CD8-positive, alpha-beta memory T cell (primary cell): ENCODE measurements around the gene CCSER1. TPM values are rescaled to one million over a fixed set of nuclear protein-coding genes. Genes with fewer than 3 reads are reported as not detected.

ENCODE experiments used
- CTCF ChIA-PET: fragments of 350-600 bp; sonication (Branson Sonifier 250); formaldehyde crosslinking; loops from one replicate; lab custom pipeline; 2021; ENCODE audit warnings: antibody characterized with exemption; lab: Charles Lee
- POLR2A ChIA-PET: fragments of 350-600 bp; sonication (Branson Sonifier 250); formaldehyde crosslinking; loops from one replicate; lab custom pipeline; 2021; ENCODE audit warnings: antibody characterized with exemption; lab: Charles Lee
- DNase-seq, 5 donors: peaks; one replicate each; pipeline versions ENCODE4 v3.0.0 to v3.0.0-alpha.2; 2020 to 2022; ENCODE audit warnings: mixed read lengths in 1 of 5
- H3K27ac ChIP-seq: one replicate; pipeline ENCODE4 v1.7.0; 2013; ENCODE audit warnings: low read depth, mild to moderate bottlenecking, low read length, moderate library complexity
- H3K27me3 ChIP-seq: 2 replicates; pipeline ENCODE4 v1.7.0; 2013; ENCODE audit warnings: low read length, mild to moderate bottlenecking; ENCODE audit not compliant: insufficient read depth, poor library complexity, severe bottlenecking
- H3K36me3 ChIP-seq: 2 replicates; pipeline ENCODE4 v1.7.0; 2013; ENCODE audit warnings: mild to moderate bottlenecking, low read length, moderate library complexity; ENCODE audit not compliant: insufficient read depth
- H3K4me1 ChIP-seq: 2 replicates; pipeline ENCODE4 v1.7.0; 2013; ENCODE audit warnings: mild to moderate bottlenecking, low read length, moderate library complexity; ENCODE audit not compliant: insufficient read depth
- H3K4me3 ChIP-seq: 2 replicates; pipeline ENCODE4 v1.7.0; 2013; ENCODE audit warnings: mild to moderate bottlenecking, low read length
- H3K9me3 ChIP-seq: 2 replicates; pipeline ENCODE4 v1.7.0; 2013; ENCODE audit warnings: mild to moderate bottlenecking, low read length
- H3K27ac Mint-ChIP-seq, 8 donors: one replicate each; pipeline ENCODE4 v1.8.0; 2020 to 2021; ENCODE audit warnings: mixed read lengths in 8 of 8, mild to moderate bottlenecking in 6 of 8, inconsistent platforms in 3 of 8, moderate library complexity in 3 of 8
- H3K27me3 Mint-ChIP-seq, 2 donors: one replicate each; pipeline ENCODE4 v1.8.0; 2020 to 2021; ENCODE audit warnings: mixed read lengths in 2 of 2, mild to moderate bottlenecking in 1 of 2, moderate library complexity in 1 of 2
- H3K36me3 Mint-ChIP-seq, 3 donors: one replicate each; pipeline ENCODE4 v1.8.0; 2020 to 2021; ENCODE audit warnings: mixed read lengths in 3 of 3, inconsistent platforms in 1 of 3, mild to moderate bottlenecking in 1 of 3
- H3K4me1 Mint-ChIP-seq, 3 donors: one replicate each; pipeline ENCODE4 v1.8.0; 2020 to 2021; ENCODE audit warnings: mixed read lengths in 3 of 3, inconsistent platforms in 1 of 3, mild to moderate bottlenecking in 1 of 3
- H3K4me3 Mint-ChIP-seq, 7 donors: one replicate each; pipeline ENCODE4 v1.8.0; 2020 to 2021; ENCODE audit warnings: mixed read lengths in 7 of 7, mild to moderate bottlenecking in 6 of 7, moderate library complexity in 4 of 7, inconsistent platforms in 2 of 7
- H3K9me3 Mint-ChIP-seq, 5 donors: one replicate each; pipeline ENCODE4 v1.8.0; 2020 to 2022; ENCODE audit warnings: mixed read lengths in 5 of 5, mild to moderate bottlenecking in 3 of 5, moderate library complexity in 2 of 5, inconsistent platforms in 1 of 5
- polyA plus RNA-seq: library from polyadenylated mRNA; unstranded; fragments of 300-500 nt; fragmentation: Illumina TruSeq; gene quantifications from one replicate; pipeline ENCODE4 v1.2.3, GENCODE V29; 2021
- total RNA-seq, 2 experiments: library from RNA; stranded (reverse); gene quantifications; one replicate each; pipeline ENCODE4 v1.2.3, GENCODE V29; 2021

Gene CCSER1
- total and polyA plus RNA-seq, 3 experiments from 2014 or later = 0.12 to 0.20 TPM; not detected in 1

- H3K36me3 Mint-ChIP-seq = no peaks in the 10 kb centered on the region
- H3K9me3 ChIP-seq = no peaks in the 10 kb centered on the region
- ChIA-PET CTCF (interaction anchor here (1.5 kb wide), 1 partner anchor 15 kb away, joined by 3 read pairs; no protein-coding TSS in a partner anchor), POLR2A (no interaction called here)
- no peak overlapping the region for H3K27ac ChIP-seq
- H3K27me3 ChIP-seq = no peaks in the 10 kb centered on the region
- DNase-seq = no peak
- H3K4me1 ChIP-seq = no peaks in the 10 kb centered on the region
- H3K9me3 Mint-ChIP-seq = peaks cover 0 to 12% (median 2%) of the 10 kb centered on the region in 5 donors
- no peak overlapping the region for H3K27ac Mint-ChIP-seq
- H3K4me3 ChIP-seq = no peak overlapping the region
- H3K4me1 Mint-ChIP-seq = no peaks in the 10 kb centered on the region
- H3K36me3 ChIP-seq = no peaks in the 10 kb centered on the region
- H3K27me3 Mint-ChIP-seq = no peaks in the 10 kb centered on the region
- no peak overlapping the region for H3K4me3 Mint-ChIP-seq
These were observed 714.5 kb downstream of the CCSER1 start for GRCh38 chr4:90841676-90842075.

- no peak for DNase-seq
- ChIA-PET POLR2A (no interaction called here), CTCF (no interaction called here)
- no peaks in the 10 kb centered on the region for H3K36me3 Mint-ChIP-seq
- H3K4me1 Mint-ChIP-seq = no peaks in the 10 kb centered on the region
- H3K4me3 Mint-ChIP-seq = no peak overlapping the region
- H3K9me3 Mint-ChIP-seq = peaks cover 0 to 24% (median 4%) of the 10 kb centered on the region in 5 donors
- no peak overlapping the region for H3K27ac ChIP-seq
- H3K36me3 ChIP-seq = no peaks in the 10 kb centered on the region
- H3K27me3 ChIP-seq = no peaks in the 10 kb centered on the region
- no peaks in the 10 kb centered on the region for H3K27me3 Mint-ChIP-seq
- H3K27ac Mint-ChIP-seq = no peak overlapping the region
- H3K9me3 ChIP-seq = no peaks in the 10 kb centered on the region
- H3K4me1 ChIP-seq = no peaks in the 10 kb centered on the region
- no peak overlapping the region for H3K4me3 ChIP-seq
These were observed 715.8 kb downstream of the CCSER1 start for GRCh38 chr4:90842960-90843359.

- no peaks in the 10 kb centered on the region for H3K4me1 Mint-ChIP-seq
- peaks cover 0 to 21% (median 7%) of the 10 kb centered on the region in 5 donors for H3K9me3 Mint-ChIP-seq
- no peak overlapping the region for H3K4me3 ChIP-seq
- no peaks in the 10 kb centered on the region for H3K36me3 Mint-ChIP-seq
- no peak for DNase-seq
- CTCF ChIA-PET = no interaction called here
- POLR2A ChIA-PET = no interaction called here
- no peaks in the 10 kb centered on the region for H3K9me3 ChIP-seq
- H3K27ac Mint-ChIP-seq = no peak overlapping the region
- no peaks in the 10 kb centered on the region for H3K27me3 ChIP-seq
- no peak overlapping the region for H3K27ac ChIP-seq
- H3K27me3 Mint-ChIP-seq = no peaks in the 10 kb centered on the region
- no peak overlapping the region for H3K4me3 Mint-ChIP-seq
- no peaks in the 10 kb centered on the region for H3K36me3 ChIP-seq
- H3K4me1 ChIP-seq = no peaks in the 10 kb centered on the region
These were observed 717.0 kb downstream of the CCSER1 start for GRCh38 chr4:90844241-90844640.

GRCh38 chr4:90845777-90846176 is 718.6 kb downstream of the CCSER1 start:
- no peaks in the 10 kb centered on the region for H3K36me3 Mint-ChIP-seq
- H3K4me1 Mint-ChIP-seq = no peaks in the 10 kb centered on the region
- Histone ChIP-seq H3K36me3 (no peaks in the 10 kb centered on the region), H3K9me3 (no peaks in the 10 kb centered on the region), H3K4me1 (no peaks in the 10 kb centered on the region), H3K27me3 (no peaks in the 10 kb centered on the region), H3K4me3 (no peak overlapping the region), H3K27ac (no peak overlapping the region)
- H3K4me3 Mint-ChIP-seq = no peak overlapping the region
- CTCF ChIA-PET = no interaction called here
- peaks cover 2 to 21% (median 7%) of the 10 kb centered on the region in 5 donors for H3K9me3 Mint-ChIP-seq
- no peak overlapping the region for H3K27ac Mint-ChIP-seq
- POLR2A ChIA-PET = no interaction called here
- no peak for DNase-seq
- no peaks in the 10 kb centered on the region for H3K27me3 Mint-ChIP-seq

GRCh38 chr4:90852237-90852636 is 725.0 kb downstream of the CCSER1 start:
- CTCF ChIA-PET = no interaction called here
- no peaks in the 10 kb centered on the region for H3K4me1 ChIP-seq
- no peaks in the 10 kb centered on the region for H3K36me3 Mint-ChIP-seq
- H3K4me1 Mint-ChIP-seq = no peaks in the 10 kb centered on the region
- no peak overlapping the region for H3K27ac Mint-ChIP-seq
- H3K27me3 Mint-ChIP-seq = no peaks in the 10 kb centered on the region
- H3K9me3 ChIP-seq = no peaks in the 10 kb centered on the region
- POLR2A ChIA-PET = no interaction called here
- H3K4me3 Mint-ChIP-seq = no peak overlapping the region
- peaks cover 5 to 26% (median 5%) of the 10 kb centered on the region in 5 donors for H3K9me3 Mint-ChIP-seq
- H3K36me3 ChIP-seq = no peaks in the 10 kb centered on the region
- no peaks in the 10 kb centered on the region for H3K27me3 ChIP-seq
- no peak overlapping the region for H3K27ac ChIP-seq
- no peak for DNase-seq
- H3K4me3 ChIP-seq = no peak overlapping the region

- Histone ChIP-seq H3K27me3 (no peaks in the 10 kb centered on the region), H3K27ac (no peak overlapping the region), H3K36me3 (no peaks in the 10 kb centered on the region), H3K9me3 (no peaks in the 10 kb centered on the region), H3K4me1 (no peaks in the 10 kb centered on the region), H3K4me3 (no peak overlapping the region)
- no peak overlapping the region for H3K27ac Mint-ChIP-seq
- no peaks in the 10 kb centered on the region for H3K27me3 Mint-ChIP-seq
- peaks cover 0 to 20% (median 2%) of the 10 kb centered on the region in 5 donors for H3K9me3 Mint-ChIP-seq
- H3K36me3 Mint-ChIP-seq = no peaks in the 10 kb centered on the region
- DNase-seq = no peak
- CTCF ChIA-PET = no interaction called here
- no peak overlapping the region for H3K4me3 Mint-ChIP-seq
- H3K4me1 Mint-ChIP-seq = no peaks in the 10 kb centered on the region
- POLR2A ChIA-PET = no interaction called here
These were observed 727.9 kb downstream of the CCSER1 start for GRCh38 chr4:90855111-90855510.

- no peaks in the 10 kb centered on the region for H3K9me3 ChIP-seq
- no peak overlapping the region for H3K4me3 ChIP-seq
- H3K4me3 Mint-ChIP-seq = no peak overlapping the region
- H3K36me3 Mint-ChIP-seq = no peaks in the 10 kb centered on the region
- ChIA-PET POLR2A (no interaction called here), CTCF (no interaction called here)
- no peak overlapping the region for H3K27ac ChIP-seq
- no peaks in the 10 kb centered on the region for H3K36me3 ChIP-seq
- DNase-seq = no peak
- H3K4me1 Mint-ChIP-seq = no peaks in the 10 kb centered on the region
- no peaks in the 10 kb centered on the region for H3K27me3 Mint-ChIP-seq
- no peak overlapping the region for H3K27ac Mint-ChIP-seq
- H3K4me1 ChIP-seq = no peaks in the 10 kb centered on the region
- peaks cover 0 to 22% (median 0%) of the 10 kb centered on the region in 5 donors for H3K9me3 Mint-ChIP-seq
- no peaks in the 10 kb centered on the region for H3K27me3 ChIP-seq
These were observed 730.1 kb downstream of the CCSER1 start for GRCh38 chr4:90857081-90857820.

GRCh38 chr4:90875791-90876190 is 748.6 kb downstream of the CCSER1 start:
- ChIA-PET POLR2A (no interaction called here), CTCF (no interaction called here)
- no peaks in the 10 kb centered on the region for H3K4me1 ChIP-seq
- Mint-ChIP-seq H3K27me3 (peaks cover 0 to 1% of the 10 kb centered on the region in 2 donors), H3K36me3 (no peaks in the 10 kb centered on the region), H3K27ac (no peak overlapping the region), H3K4me3 (no peak overlapping the region), H3K4me1 (no peaks in the 10 kb centered on the region), H3K9me3 (peaks cover 4 to 48% (median 12%) of the 10 kb centered on the region in 5 donors)
- no peak overlapping the region for H3K4me3 ChIP-seq
- no peaks in the 10 kb centered on the region for H3K36me3 ChIP-seq
- H3K27ac ChIP-seq = no peak overlapping the region
- no peak for DNase-seq
- no peaks in the 10 kb centered on the region for H3K27me3 ChIP-seq
- no peaks in the 10 kb centered on the region for H3K9me3 ChIP-seq
